GM23248 (cell line): ENCODE measurements around the gene DLG2. TPM values are rescaled to one million over a fixed set of nuclear protein-coding genes. Genes with fewer than 3 reads are reported as not detected.

Source experiments
- DNase-seq: peaks from one replicate; pipeline ENCODE4 v3.0.0-alpha.2; 2015
- H2AFZ ChIP-seq: fragments of 200-600 bp; sonication (generic); 2 replicates; pipeline ENCODE4 v1.6.1; 2016; ENCODE audit warnings: antibody characterized with exemption
- H3F3A ChIP-seq: fragments of 200-600 bp; sonication (generic); 2 replicates; pipeline ENCODE4 v1.6.1; 2016; ENCODE audit warnings: mild to moderate bottlenecking, antibody characterized with exemption, mixed run types; ENCODE audit not compliant: insufficient read depth
- H3K27ac ChIP-seq: fragments of 200-600 bp; sonication (generic); 2 replicates; pipeline ENCODE4 v1.5.1; 2016; ENCODE audit warnings: mild to moderate bottlenecking
- H3K27me3 ChIP-seq: fragments of 200-600 bp; sonication (generic); replicated peaks from 2 replicates; pipeline ENCODE4 v1.6.1; 2016; ENCODE audit warnings: mild to moderate bottlenecking; ENCODE audit not compliant: insufficient read depth
- H3K36me3 ChIP-seq: fragments of 200-600 bp; sonication (generic); 2 replicates; pipeline ENCODE4 v1.6.1; 2016; ENCODE audit warnings: low read depth, mild to moderate bottlenecking
- H3K4me1 ChIP-seq: fragments of 200-600 bp; sonication (generic); 2 replicates; pipeline ENCODE4 v1.6.1; 2016; ENCODE audit warnings: mild to moderate bottlenecking; ENCODE audit not compliant: insufficient read depth
- H3K4me2 ChIP-seq: fragments of 200-600 bp; sonication (generic); one replicate; pipeline ENCODE4 v1.6.1; 2016; ENCODE audit warnings: mild to moderate bottlenecking; ENCODE audit not compliant: unreplicated experiment
- H3K4me3 ChIP-seq: fragments of 200-600 bp; sonication (generic); 2 replicates; pipeline ENCODE4 v1.5.1; 2016; ENCODE audit warnings: mild to moderate bottlenecking
- H3K79me2 ChIP-seq: fragments of 200-600 bp; sonication (generic); 2 replicates; pipeline ENCODE4 v1.6.1; 2016; ENCODE audit warnings: mild to moderate bottlenecking; ENCODE audit not compliant: insufficient read depth
- H3K9ac ChIP-seq: fragments of 200-600 bp; sonication (generic); 2 replicates; pipeline ENCODE4 v1.6.1; 2016; ENCODE audit warnings: mild to moderate bottlenecking
- H3K9me2 ChIP-seq: fragments of 200-600 bp; sonication (generic); 2 replicates; pipeline ENCODE4 v1.6.1; 2016; ENCODE audit warnings: mixed run types, mild to moderate bottlenecking, moderate library complexity; ENCODE audit not compliant: insufficient read depth
- H3K9me3 ChIP-seq: fragments of 200-600 bp; sonication (generic); one replicate; pipeline ENCODE4 v1.6.1; 2017; ENCODE audit warnings: low read depth
- H4K20me1 ChIP-seq: fragments of 200-600 bp; sonication (generic); 2 replicates; pipeline ENCODE4 v1.6.0; 2016; ENCODE audit not compliant: insufficient read depth
- EZH2 ChIP-seq: fragments of 200-600 bp; sonication (generic); IDR thresholded peaks from 2 replicates; pipeline ENCODE4 v1.6.1; 2018; ENCODE audit warnings: antibody characterized with exemption, mild to moderate bottlenecking; ENCODE audit not compliant: insufficient read depth, poor library complexity, severe bottlenecking
- EZH2phosphoT487 ChIP-seq: fragments of 200-600 bp; sonication (generic); IDR thresholded peaks from 2 replicates; pipeline ENCODE4 v1.6.1; 2018; ENCODE audit warnings: antibody characterized with exemption, moderate library complexity, mild to moderate bottlenecking, low read depth; ENCODE audit not compliant: insufficient read depth
- WGBS, 2 experiments: methylation state at CpG; one replicate each; pipeline ENCODE4 v1.1.6; 2015 to 2017; ENCODE audit warnings: low lambda C conversion rate in 2 of 2, low coverage in 1 of 2; ENCODE audit errors: missing lambda C conversion rate in 2 of 2; 5-methylcytosine and 5-hydroxymethylcytosine counted together
- in situ Hi-C: fragments of 300-500 bp; cut with MboI; formaldehyde crosslinking; loops from 2 replicates; pipeline ENCODE4 v1.15.0; 2020
- polyA plus RNA-seq: library from polyadenylated mRNA; unstranded; fragments of >200 nt; fragmentation: Nextera tagmentation; extraction: Ambion mirVana; gene quantifications from 2 replicates; pipeline ENCODE4 v1.2.1, GENCODE V29; 2016
- total RNA-seq: library from RNA; depleted of rRNA; stranded (reverse); fragments of >200 nt; shearing (Covaris generic); gene quantifications from 2 replicates; pipeline ENCODE4 v1.2.3, GENCODE V29; 2014

DLG2 gene
- total and polyA plus RNA-seq, 2 experiments from 2014 or later: 1.1 to 1.7 TPM

DNA sequence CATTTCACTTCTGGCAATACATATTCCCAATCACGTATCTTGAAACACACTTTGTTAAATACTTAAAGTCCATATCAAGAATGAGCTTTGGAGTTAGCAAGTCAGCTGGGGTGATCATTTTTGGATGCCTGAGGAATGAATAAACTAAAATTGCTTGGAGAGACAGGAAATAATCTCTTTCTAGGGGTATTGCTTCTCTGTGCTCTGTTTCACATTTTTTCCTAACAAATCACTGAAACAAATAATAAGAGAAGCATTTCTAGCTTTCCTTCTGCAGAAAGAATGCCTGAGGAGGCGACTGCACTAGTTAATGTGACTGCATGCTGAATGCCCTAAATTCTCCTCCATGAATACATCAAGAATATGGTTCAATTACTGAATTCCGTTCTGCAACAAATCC is 1799.6 kb downstream of the DLG2 start:
- Histone ChIP-seq H3F3A (peaks cover 32% of the 10 kb centered on the region), H3K79me2 (no peaks in the 10 kb centered on the region), H3K9me3 (no peaks in the 10 kb centered on the region), H3K9ac (peak overlapping the region; percentile 50), H3K27ac (peak overlapping the region; percentile 46), H3K4me1 (peaks cover 31% of the 10 kb centered on the region), H4K20me1 (no peaks in the 10 kb centered on the region), H3K4me2 (peak overlapping the region; percentile 90), H3K36me3 (no peaks in the 10 kb centered on the region), H3K4me3 (peak overlapping the region; percentile 57), H3K27me3 (no peaks in the 10 kb centered on the region), H3K9me2 (no peaks in the 10 kb centered on the region), H2AFZ (peak overlapping the region; percentile 92)
- in situ Hi-C loops: loop anchor here (25.0 kb wide), 1 partner anchor 735 kb away; no protein-coding TSS in a partner anchor
- TF ChIP-seq EZH2phosphoT487 (0 out of 2 replicates have a peak, but pooled peaks have one; percentile 43), EZH2 (no peak)
- 8 to 9% methylated on average over 3 of the region's 3 CpGs for WGBS, 2 experiments
- DNase-seq: peak; percentile 83

DNA sequence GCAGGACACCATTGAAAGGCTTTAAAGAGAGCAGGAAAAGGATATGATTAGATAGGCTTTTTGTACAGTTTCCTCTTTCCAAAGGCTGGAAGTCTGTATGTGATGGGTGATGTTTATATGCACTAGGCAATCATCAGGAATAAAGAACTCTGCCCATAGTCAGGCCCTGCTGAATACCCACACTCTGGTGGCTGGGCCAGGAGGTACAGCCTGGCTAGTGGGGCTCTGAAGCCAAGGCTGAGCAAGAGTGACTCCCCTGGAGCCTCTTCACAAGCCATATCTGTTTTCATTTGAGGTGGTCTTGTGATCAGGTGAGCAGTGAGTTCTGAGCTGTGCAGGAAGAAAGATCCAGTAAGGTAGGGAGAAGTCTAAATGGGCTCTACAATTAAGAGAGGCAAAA is 1801.1 kb downstream of the DLG2 start:
- Histone ChIP-seq H3K4me3 (no peak overlapping the region), H3K4me1 (peaks cover 31% of the 10 kb centered on the region), H3K27me3 (no peaks in the 10 kb centered on the region), H3K27ac (no peak overlapping the region), H3K79me2 (no peaks in the 10 kb centered on the region), H3K9me2 (no peaks in the 10 kb centered on the region), H3K36me3 (no peaks in the 10 kb centered on the region), H3K9me3 (no peaks in the 10 kb centered on the region), H4K20me1 (no peaks in the 10 kb centered on the region), H3K4me2 (no peak overlapping the region), H3F3A (peaks cover 32% of the 10 kb centered on the region), H2AFZ (peak overlapping the region; percentile 92; the same call in 1 of the 2 replicates), H3K9ac (no peak overlapping the region)
- TF ChIP-seq EZH2phosphoT487: no peak
- no peak for TF ChIP-seq EZH2
- in situ Hi-C loops: loop anchor here (25.0 kb wide), 1 partner anchor 736 kb away; no protein-coding TSS in a partner anchor
- DNase-seq: no peak

DNA sequence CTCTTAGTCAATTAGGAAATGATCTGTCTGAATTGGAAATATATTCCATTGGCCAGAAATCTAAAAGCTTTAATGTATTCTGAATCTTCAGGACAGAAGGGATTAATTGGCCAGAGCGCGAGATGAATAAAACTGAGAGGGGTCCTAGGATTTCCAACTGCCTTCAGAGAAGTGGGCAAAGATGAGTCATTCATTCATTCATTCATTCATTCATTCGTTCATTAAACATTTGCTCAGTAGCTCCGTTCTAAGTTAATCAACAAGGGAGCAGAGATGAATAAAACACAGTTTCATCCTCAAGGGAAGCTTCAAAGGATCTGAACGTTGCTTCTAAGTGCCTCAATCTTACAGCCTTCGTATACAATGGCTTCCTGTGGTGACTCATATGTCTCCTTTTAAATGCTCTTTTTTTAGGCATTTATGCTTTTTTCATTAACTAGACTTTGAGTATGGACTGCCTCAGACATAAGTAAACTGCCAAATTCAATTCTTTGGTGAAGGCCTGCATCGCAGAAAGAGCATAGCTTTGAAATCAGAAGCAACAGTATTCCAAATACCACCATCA is 1803.6 kb downstream of the DLG2 start:
- H3K36me3 ChIP-seq: no peaks in the 10 kb centered on the region
- no peak overlapping the region for H3K9ac ChIP-seq
- TF ChIP-seq EZH2 (no peak), EZH2phosphoT487 (no peak)
- H3K4me3 ChIP-seq: no peak overlapping the region
- in situ Hi-C loops: loop anchor here (25.0 kb wide), 2 partner anchors 961 to 1136 kb away; no protein-coding TSS in a partner anchor
- no peak overlapping the region for H3K4me2 ChIP-seq
- 56 to 57% methylated on average over 7 of the region's 7 CpGs for WGBS, 2 experiments
- no peak overlapping the region for H3K27ac ChIP-seq
- H3K4me1 ChIP-seq: peaks cover 28% of the 10 kb centered on the region
- no peaks in the 10 kb centered on the region for H3K79me2 ChIP-seq
- DNase-seq: no peak
- no peaks in the 10 kb centered on the region for H3K9me3 ChIP-seq
- H2AFZ ChIP-seq: peak overlapping the region; percentile 30
- H4K20me1 ChIP-seq: no peaks in the 10 kb centered on the region
- peaks cover 24% of the 10 kb centered on the region for H3F3A ChIP-seq
- H3K27me3 ChIP-seq: no peaks in the 10 kb centered on the region
- H3K9me2 ChIP-seq: no peaks in the 10 kb centered on the region

DNA sequence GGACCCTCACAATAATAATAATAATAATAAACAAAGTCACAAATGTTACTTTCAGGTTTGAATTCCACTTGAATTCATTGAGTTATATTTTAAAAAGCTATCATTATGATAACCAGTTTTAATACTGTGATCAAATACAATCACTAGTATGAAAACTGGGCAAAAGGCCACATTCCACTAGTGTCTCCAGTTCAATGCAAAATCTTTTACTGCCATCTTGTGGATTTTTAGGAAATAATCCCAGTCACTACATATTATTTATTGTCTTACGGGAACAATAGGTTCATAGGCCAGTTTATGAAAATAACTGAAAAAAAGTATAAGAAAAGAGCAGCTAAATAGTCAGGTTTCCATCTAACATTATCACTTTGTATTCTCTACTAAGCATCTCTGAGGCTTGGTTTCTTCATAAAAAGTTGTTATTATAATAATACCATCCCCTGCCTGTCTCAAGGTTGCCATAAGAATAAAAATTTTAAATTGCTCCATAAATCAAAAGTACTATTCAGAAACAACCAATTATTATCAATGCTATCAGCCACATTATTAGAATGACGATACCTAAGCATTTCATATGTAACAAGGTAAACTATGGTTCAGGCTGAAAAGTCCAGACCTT is 1807.1 kb downstream of the DLG2 start:
- 7 to 11% methylated on average over 2 of the region's 2 CpGs for WGBS, 2 experiments

More for the DNA sequence above, 1807.1 kb downstream of the DLG2 start:
- no peaks in the 10 kb centered on the region for H4K20me1 ChIP-seq
- peaks cover 6% of the 10 kb centered on the region; the same call in 1 of the 2 replicates for H3F3A ChIP-seq
- peak; percentile 93 for DNase-seq
- in situ Hi-C loops: loop anchor here (10.0 to 25.0 kb wide), 3 partner anchors 525 to 1133 kb away; no protein-coding TSS in a partner anchor
- no peak overlapping the region for H3K27ac ChIP-seq
- no peaks in the 10 kb centered on the region for H3K27me3 ChIP-seq
- no peak overlapping the region for H2AFZ ChIP-seq
- H3K4me2 ChIP-seq: no peak overlapping the region
- H3K4me1 ChIP-seq: peaks cover 21% of the 10 kb centered on the region
- H3K4me3 ChIP-seq: no peak overlapping the region
- TF ChIP-seq EZH2phosphoT487: no peak
- TF ChIP-seq EZH2: no peak
- no peak overlapping the region for H3K9ac ChIP-seq
- no peaks in the 10 kb centered on the region for H3K36me3 ChIP-seq
- H3K9me2 ChIP-seq: no peaks in the 10 kb centered on the region
- H3K9me3 ChIP-seq: no peaks in the 10 kb centered on the region
- H3K79me2 ChIP-seq: no peaks in the 10 kb centered on the region
